Neural progenitor cell (in vitro differentiated cells): ENCODE data around the gene RAC2. TPM values are rescaled to one million over a fixed set of nuclear protein-coding genes. Genes with fewer than 3 reads are reported as not detected.

Experiments
- DNase-seq: peaks from one replicate; pipeline ENCODE4 v3.0.0-alpha.2; 2016; ENCODE audit warnings: low spot score
- H2AFZ ChIP-seq: fragments of 200-600 bp; sonication (generic); replicated peaks from 2 replicates; pipeline ENCODE4 v1.6.1; 2016; ENCODE audit warnings: antibody characterized with exemption
- H3F3A ChIP-seq: fragments of 200-600 bp; sonication (generic); 2 replicates; pipeline ENCODE4 v1.6.1; 2016; ENCODE audit warnings: antibody characterized with exemption, low read depth
- H3K27ac ChIP-seq: fragments of 200-600 bp; sonication (generic); 2 replicates; pipeline ENCODE4 v1.5.1; 2016; ENCODE audit warnings: mild to moderate bottlenecking
- H3K27me3 ChIP-seq: fragments of 200-600 bp; sonication (generic); 2 replicates; pipeline ENCODE4 v1.6.1; 2016; ENCODE audit warnings: mild to moderate bottlenecking, moderate library complexity
- H3K36me3 ChIP-seq: fragments of 200-600 bp; sonication (generic); 2 replicates; pipeline ENCODE4 v1.5.1; 2016
- H3K4me1 ChIP-seq: fragments of 200-600 bp; sonication (generic); 2 replicates; pipeline ENCODE4 v1.6.1; 2016; ENCODE audit warnings: mixed run types
- H3K4me2 ChIP-seq: fragments of 200-600 bp; sonication (generic); 2 replicates; pipeline ENCODE4 v1.6.1; 2016
- H3K4me3 ChIP-seq: fragments of 200-600 bp; sonication (generic); 2 replicates; pipeline ENCODE4 v1.5.1; 2016
- H3K79me2 ChIP-seq: fragments of 200-600 bp; sonication (generic); 2 replicates; pipeline ENCODE4 v1.6.1; 2016; ENCODE audit warnings: low read depth
- H3K9ac ChIP-seq: fragments of 200-600 bp; sonication (generic); 2 replicates; pipeline ENCODE4 v1.6.1; 2016
- H3K9me3 ChIP-seq: fragments of 200-600 bp; sonication (generic); 2 replicates; pipeline ENCODE4 v1.5.1; 2016; ENCODE audit warnings: low read depth
- H4K20me1 ChIP-seq: fragments of 200-600 bp; sonication (generic); 2 replicates; pipeline ENCODE4 v1.6.1; 2016; ENCODE audit warnings: low read depth
- H3K27ac Mint-ChIP-seq: 3 replicates; pipeline ENCODE4 v1.8.0; 2021; ENCODE audit warnings: mixed read lengths
- H3K27me3 Mint-ChIP-seq: 2 replicates; pipeline ENCODE4 v1.8.0; 2022; ENCODE audit warnings: low read depth, mild to moderate bottlenecking, inconsistent platforms, moderate library complexity, mixed read lengths; ENCODE audit not compliant: insufficient read depth
- H3K36me3 Mint-ChIP-seq: 3 replicates; pipeline ENCODE4 v1.8.0; 2021; ENCODE audit warnings: mixed read lengths
- H3K4me1 Mint-ChIP-seq: 3 replicates; pipeline ENCODE4 v1.8.0; 2021; ENCODE audit warnings: mixed read lengths
- H3K4me3 Mint-ChIP-seq: 3 replicates; pipeline ENCODE4 v1.8.0; 2021; ENCODE audit warnings: mild to moderate bottlenecking, moderate library complexity, mixed read lengths
- H3K9me3 Mint-ChIP-seq: 3 replicates; pipeline ENCODE4 v1.8.0; 2020; ENCODE audit warnings: mixed read lengths
- CTCF ChIP-seq: fragments of 200-600 bp; sonication (generic); IDR thresholded peaks from 2 replicates; pipeline ENCODE4 v1.5.1; 2017; ENCODE audit warnings: antibody characterized with exemption, mild to moderate bottlenecking
- EZH2 ChIP-seq: fragments of 200-600 bp; sonication (generic); IDR thresholded peaks from 2 replicates; pipeline ENCODE4 v1.6.1; 2017; ENCODE audit warnings: antibody characterized with exemption, mild to moderate bottlenecking, moderate library complexity
- EZH2phosphoT487 ChIP-seq: fragments of 200-600 bp; sonication (generic); IDR thresholded peaks from 2 replicates; pipeline ENCODE4 v1.6.1; 2017; ENCODE audit warnings: antibody characterized with exemption
- total RNA-seq: library from RNA; depleted of rRNA; stranded (reverse); fragments of >200 nt; gene quantifications from 2 replicates; pipeline ENCODE4 v1.2.3, GENCODE V29; 2015; ENCODE audit warnings: low replicate concordance

The RAC2 gene
- total RNA-seq, 1 donor from 2014 or later, result 1.7 TPM

DNA sequence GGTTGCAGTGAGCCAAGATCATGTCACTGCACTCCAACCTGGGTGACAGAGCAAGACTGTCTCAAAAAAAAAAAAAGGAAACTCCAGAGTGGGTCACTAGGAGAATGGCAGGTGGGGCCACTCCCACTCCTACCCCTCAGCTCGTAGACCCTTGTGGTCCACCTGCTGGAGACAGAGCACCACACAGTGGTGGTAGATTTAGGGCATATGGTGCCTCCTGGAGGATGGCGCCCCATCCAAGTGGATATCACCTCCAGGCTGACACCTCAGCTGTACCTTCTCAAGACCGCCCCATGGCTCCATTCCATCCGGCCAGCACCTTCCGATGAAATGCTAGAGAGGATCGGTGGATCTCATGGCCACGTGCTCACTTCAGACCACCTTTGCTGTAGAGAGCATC is 44.5 kb upstream of the RAC2 start:
- Histone ChIP-seq H3K4me2 (no peak overlapping the region), H2AFZ (no peak overlapping the region), H3K36me3 (no peaks in the 10 kb centered on the region), H3K79me2 (no peaks in the 10 kb centered on the region), H3K27me3 (no peaks in the 10 kb centered on the region), H4K20me1 (no peaks in the 10 kb centered on the region), H3K4me3 (no peak overlapping the region), H3K9ac (no peak overlapping the region), H3K4me1 (peaks cover 7% of the 10 kb centered on the region), H3F3A (no peaks in the 10 kb centered on the region), H3K9me3 (no peaks in the 10 kb centered on the region), H3K27ac (no peak overlapping the region)
- Mint-ChIP-seq H3K36me3 (no peaks in the 10 kb centered on the region), H3K9me3 (no peaks in the 10 kb centered on the region), H3K27ac (peak overlapping the region; percentile 50), H3K4me3 (no peak overlapping the region), H3K4me1 (peaks cover 7% of the 10 kb centered on the region), H3K27me3 (peaks cover 19% of the 10 kb centered on the region)
- DNase-seq, result no peak
- TF ChIP-seq EZH2 (no peak), CTCF (no peak), EZH2phosphoT487 (no peak)

GRCh38 chr22:37287550-37287951 is 43.5 kb upstream of the RAC2 start:
- no peak for DNase-seq

GRCh38 chr22:37285937-37286336 is 41.9 kb upstream of the RAC2 start:
- Histone ChIP-seq H3F3A (no peaks in the 10 kb centered on the region), H3K79me2 (no peaks in the 10 kb centered on the region), H3K9me3 (no peaks in the 10 kb centered on the region), H3K4me1 (peaks cover 12% of the 10 kb centered on the region), H3K4me3 (no peak overlapping the region), H3K27ac (no peak overlapping the region), H3K4me2 (no peak overlapping the region), H3K9ac (no peak overlapping the region), H4K20me1 (no peaks in the 10 kb centered on the region), H2AFZ (no peak overlapping the region), H3K27me3 (no peaks in the 10 kb centered on the region), H3K36me3 (no peaks in the 10 kb centered on the region)
- Mint-ChIP-seq H3K4me1 (peaks cover 8% of the 10 kb centered on the region), H3K4me3 (no peak overlapping the region), H3K27ac (peak overlapping the region; percentile 57), H3K36me3 (no peaks in the 10 kb centered on the region), H3K9me3 (no peaks in the 10 kb centered on the region), H3K27me3 (peaks cover 19% of the 10 kb centered on the region)
- no peak for DNase-seq
- no peak for TF ChIP-seq CTCF
- no peak for TF ChIP-seq EZH2phosphoT487
- no peak for TF ChIP-seq EZH2

More at GRCh38 chr22:37287550-37287951, 43.5 kb upstream of the RAC2 start:
- no peaks in the 10 kb centered on the region for H3K36me3 Mint-ChIP-seq
- H3K4me3 Mint-ChIP-seq, result no peak overlapping the region
- Histone ChIP-seq H3K4me3 (no peak overlapping the region), H3K9ac (no peak overlapping the region), H3K36me3 (no peaks in the 10 kb centered on the region), H4K20me1 (no peaks in the 10 kb centered on the region), H3K27me3 (no peaks in the 10 kb centered on the region), H3K4me2 (no peak overlapping the region), H2AFZ (no peak overlapping the region), H3F3A (no peaks in the 10 kb centered on the region), H3K27ac (no peak overlapping the region), H3K4me1 (peaks cover 12% of the 10 kb centered on the region), H3K79me2 (no peaks in the 10 kb centered on the region), H3K9me3 (no peaks in the 10 kb centered on the region)
- H3K4me1 Mint-ChIP-seq, result peaks cover 7% of the 10 kb centered on the region
- TF ChIP-seq EZH2 (no peak), CTCF (no peak), EZH2phosphoT487 (no peak)
- peak overlapping the region; percentile 66 for H3K27ac Mint-ChIP-seq
- H3K9me3 Mint-ChIP-seq, result no peaks in the 10 kb centered on the region
- peaks cover 19% of the 10 kb centered on the region for H3K27me3 Mint-ChIP-seq
